Fibroblast of lung (primary cell): ENCODE measurements around the gene CHRNA5. TPM values are rescaled to one million over a fixed set of nuclear protein-coding genes. Genes with fewer than 3 reads are reported as not detected.

Experiments
- DNase-seq, 2 donors: peaks; one replicate each; pipeline versions ENCODE4 v3.0.0 to v3.0.0-alpha.2; 2010; ENCODE audit warnings: low read depth in 2 of 2
- H2AFZ ChIP-seq: 2 replicates; pipeline ENCODE4 v1.5.1; 2012; ENCODE audit warnings: low read length, control low read depth, inconsistent platforms
- H3K27ac ChIP-seq: 2 replicates; pipeline ENCODE4 v1.5.1; 2011; ENCODE audit warnings: low read length, control low read depth; ENCODE audit not compliant: insufficient read depth
- H3K27me3 ChIP-seq: 2 replicates; pipeline ENCODE4 v1.5.1; 2011; ENCODE audit warnings: mild to moderate bottlenecking, low read length; ENCODE audit not compliant: control insufficient read depth, insufficient read depth
- H3K36me3 ChIP-seq: 2 replicates; pipeline ENCODE4 v1.5.1; 2011; ENCODE audit warnings: low read length; ENCODE audit not compliant: control insufficient read depth, insufficient read depth
- H3K4me1 ChIP-seq: 2 replicates; pipeline ENCODE4 v1.5.1; 2011; ENCODE audit warnings: low read length; ENCODE audit not compliant: control insufficient read depth, insufficient read depth; ENCODE audit errors: extremely low read depth
- H3K4me2 ChIP-seq: 2 replicates; pipeline ENCODE4 v1.5.1; 2011; ENCODE audit warnings: low read length, control low read depth; ENCODE audit not compliant: insufficient read depth; ENCODE audit errors: extremely low read depth
- H3K4me3 ChIP-seq, 4 experiments: fragments of 200-600 bp in 1 of 4; sonication (generic) in 1 of 4; replicated peaks in 1 of 4; 2 replicates each; pipeline ENCODE4 v1.5.1; 2011 to 2016; ENCODE audit warnings: low read length in 4 of 4, low read depth in 3 of 4, mild to moderate bottlenecking in 3 of 4, control low read depth in 2 of 4, inconsistent platforms in 1 of 4, mixed read lengths in 1 of 4; ENCODE audit not compliant: insufficient read depth in 1 of 4; ENCODE audit errors: control extremely low read depth in 1 of 4
- H3K79me2 ChIP-seq: 2 replicates; pipeline ENCODE4 v1.5.1; 2012; ENCODE audit warnings: mild to moderate bottlenecking, low read length, inconsistent platforms; ENCODE audit not compliant: control insufficient read depth, insufficient read depth
- H3K9ac ChIP-seq: 2 replicates; pipeline ENCODE4 v1.5.1; 2011; ENCODE audit warnings: mild to moderate bottlenecking, low read length, control low read depth; ENCODE audit not compliant: insufficient read depth
- H3K9me3 ChIP-seq: 2 replicates; pipeline ENCODE4 v1.5.1; 2012; ENCODE audit warnings: low read depth, low read length; ENCODE audit not compliant: control insufficient read depth, insufficient read depth
- H4K20me1 ChIP-seq: 2 replicates; pipeline ENCODE4 v1.5.1; 2011; ENCODE audit warnings: low read length; ENCODE audit not compliant: control insufficient read depth, insufficient read depth; ENCODE audit errors: extremely low read depth
- EZH2 ChIP-seq: IDR thresholded peaks from 2 replicates; pipeline ENCODE4 v1.5.1; 2012; ENCODE audit warnings: low read length, control low read depth, mild to moderate bottlenecking; ENCODE audit errors: missing control alignments
- polyA plus RNA-seq, 2 donors: library from polyadenylated mRNA; depleted of rRNA in 1 of 2; stranded (reverse) in 1 of 2; unstranded in 1 of 2; fragments of >200 nt; gene quantifications; 2 replicates each; pipeline ENCODE4 v1.2.1, GENCODE V29; 2011 to 2012; ENCODE audit warnings: missing spikeins in 1 of 2
- total RNA-seq: library from RNA; depleted of rRNA; stranded (reverse); fragments of >200 nt; gene quantifications from 2 replicates; pipeline ENCODE4 v1.2.1, GENCODE V29; 2014
- TF ChIP-seq, protein P1 (sequence below), 2 donors: IDR thresholded peaks in 1 of 2; conservative IDR thresholded peaks in 1 of 2; 1 replicate in 1 of 2; 2 replicates in 1 of 2; pipeline ENCODE4 v1.5.1; 2011 to 2012; ENCODE audit warnings: low read length in 2 of 2, control low read depth in 1 of 2, inconsistent platforms in 1 of 2, low read depth in 1 of 2, mild to moderate bottlenecking in 1 of 2

The CHRNA5 gene
- total and polyA plus RNA-seq, 2 donors (not counting 1 experiment from before 2014, with no cell fraction given), result 0.17 to 1.2 TPM

DNA sequence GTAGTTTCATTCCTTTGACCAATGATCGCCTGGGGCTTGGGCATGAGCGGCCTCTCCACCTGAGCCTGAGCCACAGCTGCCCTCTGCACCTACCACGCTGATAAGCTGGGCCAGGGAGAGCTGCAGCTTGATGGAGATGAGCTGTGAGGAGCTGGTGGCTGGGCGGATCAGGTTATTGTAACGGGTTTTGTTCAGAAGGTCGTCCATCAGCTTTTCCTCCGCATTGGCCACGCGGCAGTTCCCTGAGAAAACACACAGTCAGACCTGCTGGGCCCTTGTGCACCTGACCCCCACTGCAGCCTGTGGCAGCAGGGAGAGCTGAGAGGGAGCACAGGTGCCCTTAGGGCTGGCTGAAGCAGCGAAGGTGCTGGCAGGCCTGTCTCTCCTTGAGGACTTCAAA, 70.0 kb downstream of the CHRNA5 start:
- H3K4me3 ChIP-seq, result no peak overlapping the region
- no peak overlapping the region for H3K4me2 ChIP-seq
- no peak overlapping the region for H3K27ac ChIP-seq
- TF ChIP-seq, protein P1, sequence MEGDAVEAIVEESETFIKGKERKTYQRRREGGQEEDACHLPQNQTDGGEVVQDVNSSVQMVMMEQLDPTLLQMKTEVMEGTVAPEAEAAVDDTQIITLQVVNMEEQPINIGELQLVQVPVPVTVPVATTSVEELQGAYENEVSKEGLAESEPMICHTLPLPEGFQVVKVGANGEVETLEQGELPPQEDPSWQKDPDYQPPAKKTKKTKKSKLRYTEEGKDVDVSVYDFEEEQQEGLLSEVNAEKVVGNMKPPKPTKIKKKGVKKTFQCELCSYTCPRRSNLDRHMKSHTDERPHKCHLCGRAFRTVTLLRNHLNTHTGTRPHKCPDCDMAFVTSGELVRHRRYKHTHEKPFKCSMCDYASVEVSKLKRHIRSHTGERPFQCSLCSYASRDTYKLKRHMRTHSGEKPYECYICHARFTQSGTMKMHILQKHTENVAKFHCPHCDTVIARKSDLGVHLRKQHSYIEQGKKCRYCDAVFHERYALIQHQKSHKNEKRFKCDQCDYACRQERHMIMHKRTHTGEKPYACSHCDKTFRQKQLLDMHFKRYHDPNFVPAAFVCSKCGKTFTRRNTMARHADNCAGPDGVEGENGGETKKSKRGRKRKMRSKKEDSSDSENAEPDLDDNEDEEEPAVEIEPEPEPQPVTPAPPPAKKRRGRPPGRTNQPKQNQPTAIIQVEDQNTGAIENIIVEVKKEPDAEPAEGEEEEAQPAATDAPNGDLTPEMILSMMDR (conservative IDR thresholded peaks at IDR 0.05 in 1 of 2, IDR thresholded peaks at IDR 0.05 in 1 of 2; ENCODE audit: low read depth in 1 of 2, low read length in 2 of 2), result no peak
- no peak for TF ChIP-seq EZH2
- H4K20me1 ChIP-seq, result no peaks in the 10 kb centered on the region
- H3K27me3 ChIP-seq, result peaks cover 3% of the 10 kb centered on the region
- H3K9ac ChIP-seq, result no peak overlapping the region
- no peak overlapping the region for H2AFZ ChIP-seq
- H3K9me3 ChIP-seq, result no peaks in the 10 kb centered on the region
- H3K79me2 ChIP-seq, result no peaks in the 10 kb centered on the region
- H3K36me3 ChIP-seq, result no peaks in the 10 kb centered on the region
- no peak for DNase-seq
- no peaks in the 10 kb centered on the region for H3K4me1 ChIP-seq

DNA sequence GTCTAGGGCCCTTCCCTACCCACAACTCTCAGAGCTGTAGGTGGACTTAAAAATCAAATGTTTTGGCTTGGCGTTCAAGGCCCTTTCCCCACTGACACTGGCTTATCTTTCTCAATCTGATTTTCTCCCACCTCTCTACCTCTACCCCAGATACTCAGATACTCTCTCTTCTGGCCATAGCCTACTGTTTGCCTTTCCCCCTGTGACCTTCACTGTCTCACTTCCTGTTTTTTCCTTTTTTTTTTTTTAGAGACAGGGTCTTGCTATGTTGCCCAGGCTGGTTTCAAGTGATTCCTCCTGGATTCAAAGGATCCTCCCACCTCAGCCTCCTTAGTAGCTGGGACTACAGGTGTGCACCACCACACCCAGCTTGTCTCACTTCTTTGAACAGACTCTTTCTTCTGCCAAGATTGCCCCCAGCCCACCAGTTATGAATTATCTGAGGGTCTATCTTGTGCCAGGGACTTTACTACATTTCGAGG, 71.1 kb downstream of the CHRNA5 start:
- H4K20me1 ChIP-seq, result no peaks in the 10 kb centered on the region
- H3K9me3 ChIP-seq, result no peaks in the 10 kb centered on the region
- H3K4me3 ChIP-seq, result no peak overlapping the region
- no peaks in the 10 kb centered on the region for H3K79me2 ChIP-seq
- H3K36me3 ChIP-seq, result no peaks in the 10 kb centered on the region
- no peak overlapping the region for H3K9ac ChIP-seq
- peaks cover 3% of the 10 kb centered on the region for H3K27me3 ChIP-seq
- no peak overlapping the region for H3K27ac ChIP-seq
- H3K4me1 ChIP-seq, result no peaks in the 10 kb centered on the region
- DNase-seq, result no peak
- H3K4me2 ChIP-seq, result no peak overlapping the region
- TF ChIP-seq, protein P1 (conservative IDR thresholded peaks at IDR 0.05 in 1 of 2, IDR thresholded peaks at IDR 0.05 in 1 of 2; ENCODE audit: low read depth in 1 of 2, low read length in 2 of 2), result no peak
- TF ChIP-seq EZH2, result no peak
- H2AFZ ChIP-seq, result no peak overlapping the region

DNA sequence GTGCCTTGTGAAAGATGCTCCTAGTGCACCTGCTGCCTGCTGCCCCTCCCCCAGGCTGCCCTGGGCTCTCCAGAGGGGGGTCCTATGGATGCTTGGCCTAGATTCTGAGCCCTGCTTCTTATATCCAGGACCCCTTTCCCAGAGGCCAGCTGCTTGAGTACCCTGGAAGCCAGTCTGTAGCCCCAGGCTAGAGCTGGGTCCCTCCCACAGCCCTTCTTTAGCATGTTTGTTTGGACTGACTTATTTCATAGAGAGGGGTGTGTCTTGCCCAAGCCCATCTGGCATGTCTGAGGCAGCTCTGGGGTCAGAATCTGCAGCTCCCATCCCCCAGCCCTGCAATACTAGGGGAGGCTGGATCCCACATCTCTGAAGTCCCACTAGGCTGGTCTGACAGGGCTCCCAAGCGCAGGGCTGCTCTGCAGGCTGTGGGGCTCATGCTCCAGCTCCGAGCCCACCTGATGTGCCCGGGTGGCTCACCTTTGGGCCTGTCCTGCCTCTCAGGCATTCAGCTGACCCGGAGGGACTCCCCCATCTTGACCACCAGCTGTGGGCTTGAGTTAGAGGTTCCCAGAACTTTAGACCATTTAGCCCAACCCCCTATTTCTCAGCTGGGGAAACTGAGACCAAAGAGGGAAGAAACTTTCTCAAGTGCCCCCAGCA, 72.6 kb downstream of the CHRNA5 start:
- Histone ChIP-seq H4K20me1 (no peaks in the 10 kb centered on the region), H3K9me3 (no peaks in the 10 kb centered on the region), H3K4me1 (no peaks in the 10 kb centered on the region), H3K4me3 (no peak overlapping the region), H3K27ac (no peak overlapping the region), H3K27me3 (peaks cover 3% of the 10 kb centered on the region), H3K4me2 (no peak overlapping the region), H3K79me2 (no peaks in the 10 kb centered on the region), H3K9ac (no peak overlapping the region), H3K36me3 (no peaks in the 10 kb centered on the region), H2AFZ (no peak overlapping the region)
- TF ChIP-seq EZH2, result no peak
- no peak for DNase-seq
